HG03432 (cell line): Measurements from ENCODE around the gene GPR176.

Experiments
- ATAC-seq: cut with Tn5 transposase; IDR thresholded peaks from one replicate; pipeline ENCODE4 v1.9.1; 2021; ENCODE audit warnings: mild to moderate bottlenecking, moderate library complexity; ENCODE audit not compliant: unreplicated experiment

Gene GPR176

DNA sequence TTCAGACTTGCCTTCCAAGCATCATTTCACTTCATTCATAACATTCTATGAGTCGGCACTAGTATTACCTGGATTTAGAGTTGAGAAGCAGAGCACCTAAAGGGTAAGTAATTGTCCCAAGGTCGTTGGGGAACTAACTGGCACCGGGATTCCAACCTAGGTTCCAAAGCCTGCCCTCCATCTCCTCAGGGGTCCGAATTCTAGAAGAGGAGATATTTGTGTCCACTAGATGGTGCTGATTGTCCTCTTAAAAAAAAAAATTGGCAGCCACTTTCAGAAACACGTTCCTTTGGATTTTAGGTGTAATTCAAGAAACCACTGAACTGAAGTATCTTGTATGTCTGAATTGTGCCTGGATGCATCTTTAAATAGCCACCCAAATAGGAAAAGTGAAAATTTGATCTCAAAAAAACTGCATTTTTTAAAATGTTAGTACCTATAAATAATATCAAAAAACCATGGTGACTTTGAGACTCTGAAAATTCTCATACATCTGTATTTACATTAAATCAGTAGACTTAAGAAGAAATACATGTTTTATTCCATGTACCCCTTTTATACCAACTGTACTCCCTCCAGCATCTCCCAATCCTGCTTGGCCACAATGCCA is 133.5 kb downstream of the GPR176 start:
- ATAC-seq = no peak

DNA sequence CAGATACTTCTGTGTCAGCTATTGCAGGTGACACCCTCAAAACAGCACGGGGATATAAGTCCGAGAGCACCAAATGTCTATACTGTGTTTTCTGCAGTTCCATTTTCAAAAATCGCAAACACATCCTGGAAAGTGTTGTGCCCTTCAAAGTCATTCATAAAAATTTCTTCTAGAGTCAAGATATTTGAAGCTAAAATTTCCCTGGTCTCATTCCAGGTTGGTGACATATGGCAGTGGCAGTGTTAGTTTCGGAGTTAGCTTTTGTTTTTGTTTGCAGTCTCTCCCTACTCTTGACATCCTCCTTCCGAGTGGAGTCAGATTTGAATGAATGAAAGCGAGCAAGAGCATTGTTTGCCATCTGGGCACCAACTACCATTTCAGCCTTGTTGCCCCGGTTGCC is 134.2 kb downstream of the GPR176 start:
- ATAC-seq = no peak

DNA sequence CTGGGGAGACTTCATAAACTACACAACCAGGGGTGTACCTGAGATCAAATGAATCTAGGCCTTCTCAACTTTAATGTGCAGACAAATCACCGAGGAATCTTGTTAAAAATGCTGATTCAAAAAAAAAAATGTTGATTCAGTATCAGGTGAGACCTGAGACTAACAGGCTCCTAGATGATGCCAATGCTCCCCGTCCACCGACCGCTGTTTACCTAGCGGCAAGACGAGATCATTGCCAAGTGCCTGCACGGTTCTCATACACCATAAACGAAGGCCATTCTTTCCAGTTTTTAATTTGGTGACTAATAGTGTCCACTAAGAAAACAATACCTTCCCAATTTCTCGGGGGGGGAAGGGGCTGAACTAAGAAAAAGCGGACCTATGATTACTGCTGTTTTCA is 134.9 kb downstream of the GPR176 start:
- no peak for ATAC-seq

DNA sequence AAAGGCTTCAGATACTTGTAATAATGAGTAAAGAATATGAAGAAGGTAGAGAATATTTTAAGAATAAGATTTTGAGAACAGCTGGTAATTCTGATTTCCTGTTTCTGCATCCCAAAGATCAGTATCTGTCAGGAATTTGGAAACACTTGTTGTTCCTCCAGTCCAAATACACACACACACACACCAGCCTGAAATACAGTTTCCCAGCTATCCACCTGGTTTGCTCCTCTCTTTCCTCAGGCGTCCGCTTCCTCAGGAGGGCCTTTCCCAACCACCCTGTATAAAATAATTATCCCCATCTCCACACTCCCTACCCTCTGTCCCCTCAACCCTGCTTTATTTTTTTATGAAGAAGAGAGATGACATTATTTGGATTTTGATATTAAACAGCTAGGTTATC is 135.4 kb downstream of the GPR176 start:
- ATAC-seq = no peak

DNA sequence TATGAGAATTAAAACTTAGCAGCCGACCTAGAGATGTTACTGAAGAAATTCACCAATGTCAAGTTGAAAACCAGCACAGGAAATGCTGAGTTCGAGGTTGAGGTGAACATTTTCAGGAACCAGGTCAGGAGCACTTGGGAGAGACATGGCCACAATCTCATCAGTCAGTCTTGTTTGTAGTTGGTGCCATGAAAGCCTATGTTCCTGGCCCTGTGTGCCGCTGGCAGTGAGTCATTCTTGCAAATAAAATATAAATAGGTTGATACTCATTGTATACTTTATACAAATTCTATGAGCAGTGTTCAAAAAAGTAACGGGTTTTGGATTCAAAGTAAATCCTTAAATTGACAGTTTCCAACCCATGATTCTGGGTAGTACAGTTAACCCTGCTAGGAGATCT is 135.9 kb downstream of the GPR176 start:
- ATAC-seq = no peak

DNA sequence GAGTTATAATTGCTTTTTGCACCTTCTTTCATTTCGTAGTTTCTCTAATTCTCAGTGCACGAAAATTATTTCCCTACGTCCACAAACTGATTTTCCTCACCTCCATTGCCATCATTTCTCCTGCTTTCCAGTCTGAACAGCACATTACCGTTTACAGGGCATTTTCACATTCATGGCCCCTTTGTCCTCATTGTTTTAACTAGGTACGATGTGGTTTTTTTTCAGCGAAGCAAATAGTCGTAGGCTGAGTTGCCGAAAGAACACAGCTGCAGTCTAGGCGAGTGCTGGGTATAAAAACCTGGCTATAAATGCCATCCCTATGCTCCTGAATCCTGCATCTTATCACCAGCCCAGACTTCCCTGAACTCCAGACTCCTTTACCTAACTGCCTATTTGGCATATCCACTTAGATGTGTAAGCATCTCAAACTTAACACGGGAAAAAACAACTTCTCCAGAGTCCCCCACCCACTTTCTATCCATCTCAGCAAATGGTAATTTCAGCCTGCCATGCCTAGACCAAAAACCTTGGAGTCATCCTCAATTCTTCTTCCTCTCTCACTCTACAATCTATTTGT is 136.7 kb downstream of the GPR176 start:
- ATAC-seq = no peak

DNA sequence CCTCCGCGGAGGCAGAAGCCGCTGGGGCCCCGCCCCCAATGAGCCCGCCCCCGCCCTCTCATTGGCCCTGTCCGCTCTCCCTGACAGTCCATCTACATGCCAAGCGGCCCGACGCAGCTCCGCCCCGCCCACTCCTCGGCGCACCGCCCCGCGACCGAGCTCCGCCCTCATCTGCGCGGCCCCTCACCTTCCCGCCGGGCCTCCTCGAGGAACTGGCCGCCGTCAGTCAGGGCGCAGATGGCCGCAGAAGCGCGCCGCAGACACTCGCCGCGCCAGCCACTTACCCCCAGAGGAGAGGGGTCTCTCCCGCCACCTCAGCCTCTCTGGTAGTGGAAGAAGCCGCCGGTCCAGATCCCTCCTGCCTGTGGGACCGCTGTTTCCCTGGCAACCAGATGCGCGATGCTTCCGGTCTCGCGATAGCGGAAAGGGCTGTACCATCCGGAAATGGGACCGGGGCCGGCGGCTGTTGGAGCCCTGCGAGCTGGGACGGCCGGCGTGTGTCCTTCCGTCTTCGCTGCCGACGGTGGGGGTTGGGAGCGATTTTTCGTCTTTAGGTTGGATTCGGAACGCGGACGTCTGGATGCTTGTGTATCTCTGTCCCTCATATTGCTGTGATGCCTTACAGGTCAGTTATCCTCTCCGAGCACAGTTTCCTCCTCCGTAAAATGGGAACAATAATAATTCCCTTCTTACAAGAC is 137.5 kb downstream of the GPR176 start, which contains the start of gene FSIP1:
TSS of gene FSIP1 (minus strand) at position 401 of the 698 bp plus-strand sequence. CDS start 6,317 bp downstream, outside the sequence.
- peak; percentile 99 for ATAC-seq

DNA sequence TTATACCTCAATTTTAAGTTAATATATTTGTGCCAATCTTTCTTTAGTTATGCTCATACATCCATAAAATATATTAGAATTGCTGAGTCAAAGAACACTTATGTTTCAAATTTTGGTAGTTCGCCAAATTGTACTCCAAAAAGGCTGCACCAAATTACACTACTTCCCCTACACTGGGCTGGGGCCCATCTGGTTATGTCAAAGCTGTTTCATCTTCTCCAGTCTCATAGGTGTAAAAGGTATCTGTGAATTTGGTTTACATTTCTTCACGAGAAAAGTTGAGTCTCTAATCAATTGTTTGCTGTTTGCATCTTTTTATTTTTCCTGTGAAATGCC is 138.1 kb downstream of the GPR176 start:
- ATAC-seq = no peak

DNA sequence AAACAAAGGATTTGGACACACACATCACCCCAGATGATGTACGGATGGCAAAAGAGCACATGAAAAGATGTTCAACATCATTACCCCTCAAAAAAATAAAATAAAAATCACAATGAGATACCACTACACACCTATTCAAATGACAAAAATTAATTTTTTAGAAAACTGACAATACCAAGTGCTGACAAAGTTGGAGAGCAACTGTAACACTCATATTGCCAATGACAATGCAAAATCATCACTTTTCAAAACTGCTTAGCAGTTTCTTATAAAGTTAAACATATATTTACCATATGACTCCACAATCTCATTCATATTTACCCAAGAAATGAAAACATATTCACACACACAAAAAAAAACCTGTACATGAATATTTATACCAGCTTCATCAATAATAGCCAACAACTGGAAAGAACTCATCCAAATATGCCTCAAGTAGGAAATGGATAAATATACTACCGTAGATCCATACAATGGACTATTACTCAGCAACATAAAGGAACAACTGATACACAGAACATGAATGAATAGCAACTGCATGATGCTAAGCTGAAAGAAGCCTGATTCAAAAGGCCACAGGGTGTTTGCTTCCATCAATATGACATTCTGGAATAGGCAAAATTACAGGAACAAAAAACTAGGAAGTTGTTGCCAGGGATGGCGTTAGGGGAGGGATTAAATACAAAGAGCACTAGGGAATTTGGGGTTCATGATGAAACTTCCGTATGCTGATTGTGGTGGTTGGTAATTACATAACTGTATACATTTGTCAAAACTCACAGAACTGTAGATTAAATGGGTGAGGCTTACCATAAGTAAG is 138.7 kb downstream of the GPR176 start:
- no peak for ATAC-seq

DNA sequence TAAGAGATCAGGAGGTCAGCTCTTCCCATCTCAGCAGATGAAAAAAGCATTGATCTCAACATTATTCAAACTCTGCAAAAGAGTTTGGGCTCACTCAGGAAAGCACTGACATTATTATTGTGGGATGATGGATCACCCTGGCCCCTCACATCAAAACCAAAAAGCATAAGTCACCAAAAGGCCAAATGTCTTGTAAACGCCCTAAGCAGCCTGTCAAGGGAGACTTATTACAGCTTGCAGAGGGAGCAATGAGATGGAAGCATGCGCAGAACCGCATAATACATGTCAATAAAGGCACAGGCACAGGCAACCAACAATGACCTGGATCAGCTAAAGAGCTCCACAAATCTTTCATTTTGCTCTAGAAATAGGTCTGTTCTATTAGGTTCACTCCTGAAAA is 142.0 kb downstream of the GPR176 start:
- ATAC-seq = no peak

DNA sequence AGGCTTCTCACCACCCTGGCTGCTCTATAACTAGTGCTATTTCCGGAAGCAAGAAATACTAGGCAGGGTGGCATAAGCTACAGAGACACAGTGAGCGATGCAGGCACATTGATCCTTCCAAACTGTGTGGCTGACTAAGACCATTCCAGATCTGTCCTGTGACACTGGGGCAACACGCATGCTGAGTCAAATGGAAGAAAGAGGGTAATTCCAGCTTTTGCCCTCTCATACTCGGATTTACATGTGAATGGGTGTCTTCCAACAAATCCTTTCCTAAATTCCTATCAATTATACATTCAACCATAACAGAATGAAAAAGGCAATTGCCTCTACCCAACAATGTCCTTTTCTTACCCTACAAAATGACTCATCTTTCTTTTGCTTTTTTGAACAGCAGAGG is 142.6 kb downstream of the GPR176 start:
- ATAC-seq = no peak

DNA sequence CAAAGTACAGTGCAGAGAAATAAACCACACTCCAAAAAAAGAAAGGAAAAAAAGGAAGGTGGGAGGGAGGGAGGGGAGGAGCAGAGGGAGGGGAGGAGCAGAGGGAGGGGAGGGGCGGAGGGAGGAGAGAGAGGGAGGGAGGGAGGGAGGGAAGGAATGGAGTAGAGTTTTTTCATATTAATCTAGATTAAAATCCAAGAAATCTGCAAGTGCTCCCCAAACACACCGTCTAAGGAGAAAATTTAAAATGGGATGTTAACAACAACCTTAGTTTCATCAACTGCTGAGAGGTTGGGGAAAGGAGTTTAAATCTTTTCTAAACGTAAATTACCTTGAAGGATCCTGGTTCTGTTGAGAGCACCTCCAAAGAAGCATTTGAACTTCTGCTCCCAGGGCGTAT is 144.0 kb downstream of the GPR176 start:
- ATAC-seq = no peak

DNA sequence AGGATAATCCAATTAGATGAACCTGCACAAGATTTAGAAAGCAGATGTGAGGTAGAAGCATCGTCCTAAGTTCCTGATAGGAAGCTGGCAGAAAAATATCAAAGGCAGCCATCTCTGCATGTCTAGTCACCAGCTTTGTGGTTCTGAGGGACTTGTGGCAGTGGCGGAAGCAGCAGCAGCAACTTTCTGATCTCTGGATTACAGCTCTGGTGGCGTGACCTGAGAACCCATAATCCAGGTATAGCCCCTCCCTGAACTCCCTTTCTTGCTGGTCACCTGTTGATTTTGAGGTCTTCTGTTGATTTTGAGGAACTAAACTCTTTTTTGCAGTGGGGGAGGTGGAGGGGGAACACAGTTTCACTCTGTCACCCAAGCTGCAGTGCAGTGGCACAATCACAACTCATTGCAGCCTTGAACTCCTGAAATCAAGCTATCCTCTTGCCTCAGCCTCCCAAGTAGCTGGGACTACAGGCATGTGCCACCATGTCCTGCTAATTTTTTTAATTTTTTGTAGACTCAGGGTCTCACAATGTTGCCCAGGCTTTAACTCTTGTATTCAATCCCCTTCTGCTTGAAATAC is 145.3 kb downstream of the GPR176 start:
- ATAC-seq = peak; percentile 58

DNA sequence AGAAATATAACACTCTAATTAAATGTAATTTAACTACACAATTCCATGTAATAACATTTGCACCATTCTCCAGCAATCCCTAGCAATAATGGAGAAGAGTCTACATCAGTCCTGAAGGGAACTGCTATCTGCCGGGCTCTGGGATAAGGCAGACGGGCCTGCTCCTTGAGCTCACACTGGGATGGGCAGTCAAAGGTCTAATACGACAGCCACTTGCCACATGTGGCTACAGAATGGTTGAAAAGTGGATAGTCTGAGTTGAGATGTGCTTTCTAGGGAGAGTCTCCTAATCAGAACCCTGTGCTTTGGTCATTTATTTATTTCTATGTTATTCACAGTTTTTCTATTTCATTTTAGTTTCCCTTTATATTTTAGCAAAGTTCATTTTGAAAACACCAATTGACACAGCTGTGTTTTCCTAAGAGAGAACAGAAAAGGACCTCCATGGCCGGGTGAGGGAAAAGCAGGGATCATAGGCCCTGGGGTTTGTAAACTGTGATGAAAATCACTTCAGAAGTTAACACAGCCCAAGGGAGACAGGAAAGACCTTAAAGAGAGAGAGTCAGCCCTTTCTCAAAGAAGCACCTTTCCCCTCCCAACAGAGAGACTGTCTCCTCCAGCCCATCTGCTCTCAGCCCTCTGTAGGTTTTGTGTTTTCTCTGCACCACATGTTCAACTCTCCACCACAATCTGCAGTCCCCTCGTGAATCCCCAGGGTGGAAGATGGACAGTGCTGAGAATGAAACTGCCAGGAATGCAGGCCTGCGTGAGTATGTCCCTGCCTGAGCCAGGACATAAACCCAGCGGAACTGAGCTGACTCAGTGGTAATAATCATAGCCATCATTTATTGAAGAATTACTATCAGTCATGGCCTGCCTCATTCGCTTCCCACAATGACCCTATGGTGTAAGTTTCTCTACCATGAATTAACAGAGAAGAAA is 149.0 kb downstream of the GPR176 start:
- no peak for ATAC-seq

DNA sequence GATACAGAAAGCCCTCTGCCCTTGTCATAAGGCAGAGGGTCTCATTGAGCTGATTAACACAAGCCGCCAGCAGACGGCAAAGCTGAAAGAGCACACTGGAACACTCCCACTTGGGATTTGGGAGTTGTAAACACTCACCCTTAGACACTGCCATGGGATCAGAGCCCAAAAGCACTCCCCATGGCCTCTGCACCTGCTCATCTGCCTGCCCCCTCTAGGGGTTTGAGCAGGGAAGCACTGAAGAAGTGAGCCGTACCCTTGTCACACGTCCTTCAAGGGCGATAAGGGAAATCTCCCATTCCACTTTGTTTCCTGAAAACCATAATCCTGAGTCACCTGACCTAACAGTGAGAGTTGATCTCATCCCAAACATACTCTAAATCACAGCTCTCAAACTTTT is 152.1 kb downstream of the GPR176 start:
- ATAC-seq = no peak

DNA sequence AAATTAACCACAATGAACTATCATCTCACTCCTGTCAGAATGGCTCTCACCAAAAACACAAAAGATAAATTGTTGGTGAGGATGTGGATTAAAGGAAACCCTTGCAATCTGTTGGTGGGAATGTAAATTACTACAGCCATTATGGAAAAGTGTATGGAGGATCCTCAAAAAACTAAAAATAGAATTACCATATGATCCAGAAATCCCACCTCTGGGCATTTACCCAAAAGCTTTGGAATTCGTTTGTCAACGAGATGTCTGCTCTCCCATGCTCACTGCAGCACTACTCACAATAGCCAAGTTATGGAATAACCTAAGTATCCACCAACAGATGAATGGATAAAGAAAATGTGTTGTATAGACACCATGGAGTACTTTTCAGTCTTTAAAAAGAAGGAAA is 159.1 kb downstream of the GPR176 start:
- no peak for ATAC-seq

DNA sequence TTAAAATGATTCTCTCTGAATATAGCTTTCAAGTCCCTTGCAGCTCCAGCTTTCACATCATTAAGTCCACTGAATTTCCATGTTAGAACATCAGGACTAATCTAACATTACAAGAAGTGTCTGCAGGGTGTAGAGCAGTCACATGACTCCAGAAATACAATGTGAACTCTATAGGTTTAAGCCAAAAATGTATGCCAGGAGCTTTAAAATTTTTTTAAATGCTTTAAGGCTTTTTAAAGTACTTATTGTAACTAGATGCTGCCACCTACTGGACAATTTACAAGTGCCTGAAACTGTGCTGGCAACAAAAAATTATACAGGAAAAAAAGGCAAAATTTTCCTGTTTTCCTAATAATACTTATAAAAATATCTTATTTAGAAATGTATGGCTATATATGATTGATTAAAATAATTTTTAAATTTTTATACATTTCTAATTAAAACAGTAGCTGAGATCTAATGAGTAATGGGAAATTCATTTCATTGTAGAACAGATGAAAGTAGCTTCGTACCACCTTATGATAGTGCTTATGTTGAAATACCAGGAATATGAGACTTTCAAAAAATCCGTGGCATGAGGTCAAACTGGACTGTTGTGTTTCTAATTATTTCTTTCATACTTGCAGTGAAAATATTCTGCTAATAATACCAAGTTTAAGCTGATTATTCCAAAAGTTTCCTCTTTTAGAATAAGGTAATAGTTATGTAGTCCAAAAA is 163.1 kb downstream of the GPR176 start:
- no peak for ATAC-seq

DNA sequence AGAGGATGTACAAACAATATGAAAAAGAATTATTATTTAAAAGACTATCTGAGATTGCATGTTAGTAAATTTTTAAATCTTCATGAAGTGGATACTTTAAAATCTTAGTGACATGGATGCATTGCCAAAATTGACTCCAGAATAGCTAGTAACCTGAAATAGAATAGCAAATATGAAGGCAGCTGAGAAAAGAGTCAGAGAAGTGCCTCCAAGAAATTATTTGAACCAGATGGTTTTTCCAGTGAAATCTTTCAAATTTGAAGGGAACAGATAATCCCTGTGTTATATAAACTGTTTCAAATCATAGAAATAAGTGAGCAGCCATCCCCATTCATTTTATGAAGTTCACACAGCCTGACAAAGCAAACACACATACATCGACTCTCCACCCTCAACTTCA is 167.1 kb downstream of the GPR176 start:
- ATAC-seq = no peak

DNA sequence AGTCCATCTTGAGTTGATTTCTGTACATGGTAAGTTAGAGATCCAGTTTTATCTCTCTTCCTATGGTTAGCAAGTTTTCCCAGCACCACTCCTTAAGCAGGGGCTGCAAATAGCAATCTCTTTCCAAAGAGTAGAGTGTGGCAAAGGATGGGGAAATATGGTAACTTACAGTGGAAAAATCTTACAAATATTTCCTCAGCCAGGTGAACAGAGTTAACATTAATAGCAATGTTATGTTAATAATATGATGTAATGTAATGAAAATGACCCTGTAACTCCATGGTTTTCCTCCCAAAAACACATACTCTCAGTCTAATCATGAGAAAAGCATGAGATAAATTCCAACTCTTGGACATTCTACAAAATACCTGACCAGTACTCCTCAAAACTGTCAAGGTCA is 167.8 kb downstream of the GPR176 start:
- ATAC-seq = no peak
